Measurements from ENCODE around the gene ICOSLG. TPM values are rescaled to one million over a fixed set of nuclear protein-coding genes. Genes with fewer than 3 reads are reported as not detected.
"Not testable (repeated sequence)": the region's sequence is repeated elsewhere in the genome, so short reads cannot be mapped to it uniquely, and the experiment has no call there.

ICOSLG gene
- total RNA-seq, 1 donor from 2014 or later = 0.26 TPM

DNA sequence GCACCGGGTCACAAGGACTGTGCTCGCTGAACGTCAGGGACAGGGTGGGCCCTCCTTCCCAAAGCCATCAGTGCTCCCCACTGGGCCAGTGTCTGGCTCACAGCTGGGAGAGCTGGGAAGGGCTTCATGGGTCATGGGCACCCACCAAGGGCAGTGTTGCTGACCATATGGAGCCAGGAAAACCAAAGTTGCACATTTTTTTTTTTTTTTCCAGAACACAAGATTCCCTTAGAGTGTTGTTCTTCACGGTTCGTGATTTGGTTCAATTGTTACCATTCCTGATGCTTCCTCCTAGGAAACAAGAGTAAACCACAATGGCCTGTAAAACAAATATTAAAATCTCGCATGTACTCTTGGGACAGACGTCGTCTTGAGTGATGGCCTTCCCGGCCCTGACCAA lies 45.9 kb downstream of the ICOSLG start:
- not testable (repeated sequence) for FAIRE-seq; DNase-seq (ENCODE audit: low read depth); H3K27me3 ChIP-seq (ENCODE audit: control insufficient read depth, insufficient read depth, low read length); H3K36me3 ChIP-seq (ENCODE audit: control insufficient read depth, insufficient read depth, low read length); H3K4me3 ChIP-seq (ENCODE audit: low read depth, low read length)

DNA sequence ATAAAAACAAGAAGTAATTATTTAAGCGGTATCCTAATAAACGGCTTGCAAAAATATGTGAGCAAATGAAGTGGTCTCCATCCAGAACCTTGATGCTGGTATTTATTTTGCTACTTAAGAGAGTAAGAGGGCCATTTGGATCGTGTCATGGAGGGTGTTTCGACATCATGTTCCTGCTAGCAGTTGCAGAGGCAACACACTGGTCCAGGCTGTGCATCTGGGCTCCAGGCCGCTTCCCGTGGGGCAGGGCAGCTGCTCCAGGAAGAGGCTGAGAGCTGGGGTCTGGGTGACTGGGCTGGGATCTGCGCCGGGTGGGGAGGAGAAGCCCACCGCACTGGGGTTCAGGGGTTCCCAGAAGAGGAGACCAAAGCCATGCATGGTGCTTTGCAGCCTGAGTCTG lies 46.3 kb downstream of the ICOSLG start:
- not testable (repeated sequence) for FAIRE-seq; H3K36me3 ChIP-seq (ENCODE audit: control insufficient read depth, insufficient read depth, low read length); H3K4me3 ChIP-seq (ENCODE audit: low read depth, low read length); H3K27me3 ChIP-seq (ENCODE audit: control insufficient read depth, insufficient read depth, low read length); DNase-seq (ENCODE audit: low read depth)

DNA sequence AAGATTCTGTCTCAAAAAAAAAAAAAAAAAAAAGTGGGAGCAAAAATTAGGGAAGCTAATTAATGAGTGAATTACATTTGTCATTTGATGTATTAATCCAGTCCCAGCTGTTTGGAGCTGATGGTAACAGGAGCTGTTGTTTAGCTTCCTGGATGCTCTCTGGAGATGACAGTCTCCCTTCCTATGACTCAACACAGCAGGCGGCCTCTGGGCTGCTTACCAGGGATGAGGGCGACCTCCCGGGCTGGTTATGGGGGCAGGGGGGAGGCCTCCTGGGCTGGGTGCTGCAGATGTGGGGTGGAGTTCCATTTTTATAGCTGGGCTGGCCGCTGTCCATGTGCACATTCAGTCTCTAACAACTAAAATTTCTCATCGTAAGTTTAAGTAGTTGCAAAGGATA lies 47.6 kb downstream of the ICOSLG start:
- not testable (repeated sequence) for H3K36me3 ChIP-seq (ENCODE audit: control insufficient read depth, insufficient read depth, low read length); DNase-seq (ENCODE audit: low read depth); H3K4me3 ChIP-seq (ENCODE audit: low read depth, low read length); H3K27me3 ChIP-seq (ENCODE audit: control insufficient read depth, insufficient read depth, low read length); FAIRE-seq

DNA sequence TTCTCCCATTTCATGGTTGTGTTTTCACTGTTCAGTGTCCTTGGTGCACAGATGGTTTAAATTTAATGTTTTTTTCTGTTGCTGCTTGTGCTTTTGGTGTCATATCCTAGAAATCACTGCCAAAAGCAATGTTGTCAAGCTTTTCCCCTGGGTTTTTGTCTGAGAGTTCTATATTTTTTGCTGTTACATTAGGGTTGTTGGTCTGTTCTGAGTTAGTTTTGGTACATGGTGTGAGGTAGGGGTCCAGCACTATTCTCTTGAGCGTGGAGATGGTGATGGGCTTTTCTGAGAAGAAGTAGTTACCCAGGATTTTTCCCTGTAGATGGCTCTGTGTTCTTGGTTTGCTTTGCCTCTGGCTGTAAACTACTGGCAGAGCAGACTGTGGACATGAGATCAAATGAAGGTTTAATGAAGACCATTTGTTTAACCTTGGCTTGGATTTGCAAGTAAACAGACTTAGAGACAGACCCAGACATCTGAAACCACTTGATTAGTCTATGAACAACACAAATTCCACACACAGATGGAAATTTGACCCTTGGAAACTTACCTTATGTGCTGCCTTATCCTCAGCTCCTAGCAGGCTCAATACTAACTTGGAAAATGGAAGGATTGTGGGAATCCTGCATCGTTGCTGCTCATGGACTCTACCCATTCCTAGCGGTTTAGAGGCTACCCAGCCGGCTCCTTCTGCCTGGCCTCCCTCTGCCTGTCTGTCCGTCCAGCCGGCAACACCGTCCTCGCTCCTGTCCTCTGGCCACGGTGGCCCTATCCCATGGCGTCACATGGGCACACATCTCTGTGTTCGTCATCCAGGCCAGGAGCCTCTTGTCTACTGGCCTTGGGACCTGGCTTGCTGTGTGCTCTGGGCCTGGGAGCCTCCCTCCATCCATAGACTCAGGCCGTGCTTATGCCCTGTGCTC lies 50.1 kb downstream of the ICOSLG start:
- H3K4me3 ChIP-seq (ENCODE audit: low read depth, low read length); FAIRE-seq; H3K36me3 ChIP-seq (ENCODE audit: control insufficient read depth, insufficient read depth, low read length); DNase-seq (ENCODE audit: low read depth); H3K27me3 ChIP-seq (ENCODE audit: control insufficient read depth, insufficient read depth, low read length): not testable (repeated sequence)

DNA sequence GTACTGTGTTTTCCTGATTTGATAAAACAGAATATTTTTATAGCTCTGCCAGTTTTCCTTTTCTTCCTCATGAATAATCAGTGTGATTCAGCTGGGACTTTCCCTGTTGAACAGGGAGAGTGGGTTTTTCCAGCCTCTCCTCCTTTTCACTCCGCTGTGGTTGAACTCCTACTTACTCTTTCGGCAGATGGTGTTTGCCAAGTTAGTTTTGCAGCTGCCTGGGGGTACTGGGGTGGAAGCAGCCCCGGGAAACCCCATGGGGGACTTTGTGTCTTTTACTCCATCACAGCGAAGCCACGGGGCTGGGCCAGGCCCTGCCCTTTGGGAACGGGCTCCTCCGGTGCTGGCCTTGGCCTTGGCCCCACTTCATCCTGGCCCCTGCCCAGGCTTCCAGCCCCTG lies 55.9 kb downstream of the ICOSLG start:
- not testable (repeated sequence) for DNase-seq (ENCODE audit: low read depth); FAIRE-seq; H3K27me3 ChIP-seq (ENCODE audit: control insufficient read depth, insufficient read depth, low read length); H3K36me3 ChIP-seq (ENCODE audit: control insufficient read depth, insufficient read depth, low read length); H3K4me3 ChIP-seq (ENCODE audit: low read depth, low read length)

DNA sequence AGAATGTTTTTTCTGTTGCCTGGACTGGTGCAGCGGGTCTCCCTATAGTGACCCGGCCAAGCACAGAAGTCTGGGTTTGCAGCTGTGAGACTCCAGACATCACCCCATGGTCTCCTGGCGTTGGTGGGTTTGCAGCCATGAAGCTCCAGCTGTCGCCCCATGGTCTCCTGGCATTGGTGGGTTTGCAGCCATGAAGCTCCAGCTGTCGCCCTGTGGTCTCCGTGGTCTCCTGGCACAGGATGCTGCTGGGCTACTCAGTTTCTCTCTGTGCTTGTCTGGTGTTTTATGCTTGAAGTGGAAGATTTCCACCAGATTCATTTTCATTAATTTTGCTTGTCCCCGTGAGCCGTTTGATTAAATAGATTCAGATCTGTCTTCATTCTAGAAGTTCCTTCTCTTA lies 58.5 kb downstream of the ICOSLG start:
- not testable (repeated sequence) for H3K27me3 ChIP-seq (ENCODE audit: control insufficient read depth, insufficient read depth, low read length); FAIRE-seq; H3K36me3 ChIP-seq (ENCODE audit: control insufficient read depth, insufficient read depth, low read length); H3K4me3 ChIP-seq (ENCODE audit: low read depth, low read length); DNase-seq (ENCODE audit: low read depth)

DNA sequence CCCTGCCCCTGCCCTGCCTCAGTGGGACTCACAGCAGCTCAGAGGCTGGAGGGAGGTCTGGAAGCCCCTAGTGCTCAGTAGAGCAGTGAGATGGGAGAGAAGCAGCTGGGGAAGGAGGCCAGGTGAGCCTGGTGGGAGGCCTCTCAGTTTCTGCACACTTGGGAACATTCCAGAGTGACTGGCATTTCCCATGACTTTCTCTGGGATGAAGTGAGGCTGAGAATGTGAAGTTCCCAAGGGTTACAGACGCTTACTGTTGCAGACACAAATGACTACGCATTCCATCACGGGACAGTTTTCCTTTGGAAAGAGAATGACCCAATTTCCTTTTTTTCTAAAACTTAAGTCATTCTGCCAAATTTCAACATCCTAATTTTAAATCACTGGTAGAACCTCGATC lies 59.2 kb downstream of the ICOSLG start:
- FAIRE-seq; DNase-seq (ENCODE audit: low read depth); H3K27me3 ChIP-seq (ENCODE audit: control insufficient read depth, insufficient read depth, low read length): not testable (repeated sequence)

DNA sequence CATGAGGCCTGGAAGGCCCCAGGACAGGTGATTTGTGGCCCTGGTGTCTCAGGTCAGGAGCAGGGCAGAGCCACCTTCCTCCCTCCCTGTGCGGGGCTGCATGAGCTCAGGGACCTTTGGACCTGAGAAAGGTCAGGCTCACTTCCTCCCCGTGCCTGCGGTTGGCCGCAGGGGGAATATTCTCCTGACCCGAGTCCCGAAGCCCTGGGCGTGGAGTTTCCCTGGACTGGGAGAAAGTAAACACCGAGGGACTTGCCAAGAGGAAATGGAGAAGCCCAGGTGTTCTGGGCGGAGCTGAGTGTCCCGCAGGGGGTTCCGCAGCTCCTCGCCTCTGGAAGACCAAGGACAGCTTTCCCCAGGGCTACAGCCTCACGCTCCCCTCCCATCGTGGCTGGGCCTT lies 64.6 kb downstream of the ICOSLG start:
- not testable (repeated sequence) for FAIRE-seq; H3K36me3 ChIP-seq (ENCODE audit: control insufficient read depth, insufficient read depth, low read length); H3K27me3 ChIP-seq (ENCODE audit: control insufficient read depth, insufficient read depth, low read length); DNase-seq (ENCODE audit: low read depth); H3K4me3 ChIP-seq (ENCODE audit: low read depth, low read length)

More for the DNA sequence above, 59.2 kb downstream of the ICOSLG start:
- not testable (repeated sequence) for H3K36me3 ChIP-seq (ENCODE audit: control insufficient read depth, insufficient read depth, low read length); H3K4me3 ChIP-seq (ENCODE audit: low read depth, low read length)

DNA sequence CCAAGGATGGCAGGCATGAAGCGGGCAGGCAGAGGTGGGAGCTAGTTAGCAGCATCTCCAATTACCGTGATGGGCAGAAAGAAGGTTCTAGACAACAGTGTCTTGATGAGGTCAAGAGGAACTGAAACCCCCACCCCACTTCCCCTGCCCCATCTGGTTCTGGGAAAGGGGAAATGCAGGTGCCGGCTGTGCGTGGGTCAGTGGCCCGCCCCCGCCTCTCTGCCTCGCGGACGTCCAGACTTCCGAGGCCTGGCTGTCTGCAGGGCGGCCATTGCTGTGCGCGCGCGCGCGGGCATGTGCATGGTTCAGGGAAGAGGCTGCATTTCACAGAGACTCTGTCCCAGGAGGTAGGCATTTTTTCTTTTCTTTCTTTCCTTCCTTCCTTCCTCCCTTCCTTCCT lies 65.6 kb downstream of the ICOSLG start:
- not testable (repeated sequence) for H3K36me3 ChIP-seq (ENCODE audit: control insufficient read depth, insufficient read depth, low read length); FAIRE-seq; H3K4me3 ChIP-seq (ENCODE audit: low read depth, low read length); H3K27me3 ChIP-seq (ENCODE audit: control insufficient read depth, insufficient read depth, low read length); DNase-seq (ENCODE audit: low read depth)

Other genes starting within 250 kb of the ICOSLG start
- 16.8 and 21.6 TPM in 2 replicates for gene TRAPPC10, start 228.6 kb downstream of the ICOSLG start, total RNA-seq
- gene PWP2, start 133.5 kb downstream of the ICOSLG start, total RNA-seq = 14.7 and 23.3 TPM in 2 replicates
- 15.5 and 21.0 TPM in 2 replicates for gene GATD3, start 107.3 kb downstream of the ICOSLG start, total RNA-seq
- not detected in 2 replicates for gene DNMT3L, start 21.0 kb upstream of the ICOSLG start, total RNA-seq
- not detected in 2 replicates for gene AIRE, start 44.9 kb upstream of the ICOSLG start, total RNA-seq
- 148 and 228 TPM in 2 replicates for gene PFKL, start 59.1 kb upstream of the ICOSLG start, total RNA-seq
- 5.4 and 6.1 TPM in 2 replicates for gene CFAP410, start 98.4 kb upstream of the ICOSLG start, total RNA-seq
- under 0.01 TPM in 1 of 2 replicates, not detected in the other for gene TRPM2, start 112.7 kb upstream of the ICOSLG start, total RNA-seq
- gene LRRC3, start 214.6 kb upstream of the ICOSLG start, total RNA-seq = under 0.01 and 0.38 TPM in 2 replicates

Data from bronchial epithelial cell (primary cell).